HG03025 (cell line): ENCODE results near the gene WNT7B.

Experiments used
- ATAC-seq: cut with Tn5 transposase; IDR thresholded peaks from one replicate; pipeline ENCODE4 v1.9.1; 2021; ENCODE audit warnings: mild to moderate bottlenecking, moderate library complexity; ENCODE audit not compliant: unreplicated experiment, low FRiP score

Gene WNT7B

DNA sequence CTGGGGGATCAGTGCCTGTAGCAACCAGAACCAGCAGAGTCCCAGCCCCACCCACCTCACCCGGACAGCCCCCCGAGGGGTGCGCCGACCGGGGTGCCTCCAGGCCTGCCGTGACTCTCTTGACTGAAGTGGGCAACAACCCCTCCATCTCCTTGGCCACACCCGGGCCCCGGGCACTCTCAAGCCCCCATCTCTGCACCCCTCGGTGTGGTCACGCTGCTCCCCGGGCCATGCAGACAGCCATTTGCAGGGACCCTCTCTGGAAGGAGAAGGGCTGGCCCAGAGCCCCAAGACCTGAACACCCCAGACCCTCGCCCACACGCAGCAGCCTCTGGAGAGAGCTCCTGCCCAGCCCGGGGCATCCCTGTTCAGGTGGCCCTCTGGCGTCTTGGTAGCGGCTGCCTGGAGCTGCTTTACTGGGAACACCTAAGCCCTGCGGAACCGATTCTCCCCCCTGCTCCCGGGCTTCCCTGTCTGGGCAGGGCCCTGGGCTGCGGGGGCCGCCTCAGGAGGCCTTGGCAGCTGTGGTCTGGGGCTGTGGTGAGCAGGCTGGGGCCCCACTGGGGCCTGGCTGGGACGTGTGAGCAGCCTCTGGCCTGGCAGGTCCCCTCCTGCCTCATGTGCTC, 84.9 kb downstream of the WNT7B start:
- ATAC-seq: no peak

DNA sequence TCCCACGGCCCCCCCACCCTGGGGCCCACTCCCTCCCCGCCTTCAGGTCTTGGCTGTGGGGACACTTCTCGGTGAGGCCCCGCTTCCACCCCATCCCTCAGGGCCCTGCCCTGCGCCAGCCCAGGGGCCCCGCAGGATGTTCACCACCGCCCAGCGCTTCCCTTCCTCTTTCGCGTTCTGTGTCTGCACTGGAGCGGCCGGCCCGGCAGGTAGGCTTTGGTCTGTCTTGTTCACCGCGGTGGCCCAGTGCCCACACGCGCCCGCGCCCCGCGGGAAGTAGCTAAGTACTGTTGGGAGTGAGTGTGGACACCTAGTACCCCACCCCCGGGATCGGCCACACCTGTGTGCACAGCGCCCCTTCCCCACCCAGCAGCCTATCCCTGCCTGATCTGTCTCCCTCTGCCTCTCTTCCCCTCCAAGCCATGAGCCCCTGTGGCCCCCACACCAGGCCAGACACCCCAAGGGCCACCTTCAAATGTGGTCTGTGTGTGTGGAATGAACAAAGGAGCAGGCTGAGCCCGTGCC, 85.4 kb downstream of the WNT7B start:
- ATAC-seq: no peak

DNA sequence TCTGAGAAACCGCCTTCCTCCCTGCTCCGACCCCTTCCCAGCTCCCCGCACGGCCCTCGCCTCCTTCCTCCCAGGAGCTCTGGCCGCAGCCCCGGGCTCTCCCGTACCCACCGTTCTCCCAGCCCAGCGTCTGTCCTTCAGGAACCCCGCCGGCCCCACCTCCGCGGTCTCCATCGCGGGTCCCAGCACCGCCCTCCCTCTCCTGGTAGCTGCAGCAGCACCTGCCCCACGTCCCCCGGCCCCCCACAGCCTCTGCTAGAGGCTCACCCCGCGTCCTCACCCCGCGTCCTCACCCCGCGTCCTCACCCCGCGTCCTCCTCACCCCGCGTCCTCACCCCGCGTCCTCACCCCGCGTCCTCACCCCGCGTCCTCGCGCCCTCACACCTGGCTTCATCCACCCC, 85.9 kb downstream of the WNT7B start:
- ATAC-seq: no peak

- no peak for ATAC-seq
Observed at GRCh38 chr22:45890351-45890635, 86.7 kb downstream of the WNT7B start.

DNA sequence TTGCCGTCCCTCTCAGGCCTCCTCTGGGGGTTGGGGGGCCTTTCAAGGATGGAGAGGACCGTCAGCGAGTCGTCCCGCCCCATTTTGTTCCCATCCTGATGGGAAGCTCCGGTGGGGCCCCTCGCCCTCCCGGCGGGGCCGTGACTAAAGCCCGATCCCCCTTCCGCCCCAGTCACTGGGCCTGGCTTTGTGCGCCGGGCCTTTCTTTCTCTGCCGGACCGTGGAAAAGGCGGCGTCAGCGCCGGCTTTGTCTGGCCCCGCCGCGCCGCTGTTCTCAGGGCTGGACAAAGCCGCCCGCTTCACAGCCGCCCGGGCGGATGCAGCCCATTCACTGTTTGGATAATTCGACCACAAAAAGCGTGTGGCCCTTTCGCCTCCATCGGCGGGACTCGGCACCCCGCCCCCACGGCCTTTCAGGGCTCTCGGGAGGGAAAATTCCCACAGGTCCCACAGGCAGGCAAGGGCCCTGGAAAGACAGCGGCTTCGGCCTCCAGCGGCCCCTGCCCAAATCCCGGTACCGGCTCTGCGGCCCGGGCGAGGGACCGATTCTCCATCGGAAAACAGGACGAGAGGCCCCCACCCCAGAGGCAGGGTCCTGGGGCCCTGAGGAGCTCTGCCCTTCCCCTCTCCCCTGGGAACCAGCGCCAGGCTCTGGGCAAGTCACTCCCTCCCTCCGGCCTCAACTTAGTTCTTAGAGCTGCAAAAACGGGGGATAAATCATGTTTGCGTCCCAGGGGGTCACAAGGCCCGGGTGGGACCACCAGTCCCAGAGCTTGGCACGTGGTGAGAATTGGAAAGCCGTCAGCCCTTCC, 87.2 kb downstream of the WNT7B start:
- ATAC-seq: no peak

DNA sequence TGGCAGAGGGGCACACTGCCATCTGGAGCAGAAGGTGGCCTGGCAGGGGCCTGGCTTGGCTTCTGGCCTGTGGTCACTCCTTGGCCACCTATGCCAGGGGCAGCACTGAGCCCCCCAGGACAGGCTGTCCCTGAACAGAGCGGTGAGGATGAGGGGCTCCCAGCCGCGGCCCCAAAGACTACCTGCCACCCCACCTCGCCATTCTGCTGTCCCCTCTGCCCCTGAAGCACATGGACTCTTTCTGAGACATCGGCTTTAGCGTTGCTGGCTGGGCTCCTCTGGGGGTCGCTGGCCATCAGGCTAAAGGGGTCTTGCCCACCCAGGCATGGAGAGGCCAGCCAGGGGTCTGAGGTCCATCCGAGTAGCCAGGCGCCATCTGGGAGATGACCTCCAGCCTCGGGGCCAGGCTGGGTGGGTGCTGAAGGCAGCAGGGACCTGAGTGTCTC, 87.8 kb downstream of the WNT7B start:
- no peak for ATAC-seq

DNA sequence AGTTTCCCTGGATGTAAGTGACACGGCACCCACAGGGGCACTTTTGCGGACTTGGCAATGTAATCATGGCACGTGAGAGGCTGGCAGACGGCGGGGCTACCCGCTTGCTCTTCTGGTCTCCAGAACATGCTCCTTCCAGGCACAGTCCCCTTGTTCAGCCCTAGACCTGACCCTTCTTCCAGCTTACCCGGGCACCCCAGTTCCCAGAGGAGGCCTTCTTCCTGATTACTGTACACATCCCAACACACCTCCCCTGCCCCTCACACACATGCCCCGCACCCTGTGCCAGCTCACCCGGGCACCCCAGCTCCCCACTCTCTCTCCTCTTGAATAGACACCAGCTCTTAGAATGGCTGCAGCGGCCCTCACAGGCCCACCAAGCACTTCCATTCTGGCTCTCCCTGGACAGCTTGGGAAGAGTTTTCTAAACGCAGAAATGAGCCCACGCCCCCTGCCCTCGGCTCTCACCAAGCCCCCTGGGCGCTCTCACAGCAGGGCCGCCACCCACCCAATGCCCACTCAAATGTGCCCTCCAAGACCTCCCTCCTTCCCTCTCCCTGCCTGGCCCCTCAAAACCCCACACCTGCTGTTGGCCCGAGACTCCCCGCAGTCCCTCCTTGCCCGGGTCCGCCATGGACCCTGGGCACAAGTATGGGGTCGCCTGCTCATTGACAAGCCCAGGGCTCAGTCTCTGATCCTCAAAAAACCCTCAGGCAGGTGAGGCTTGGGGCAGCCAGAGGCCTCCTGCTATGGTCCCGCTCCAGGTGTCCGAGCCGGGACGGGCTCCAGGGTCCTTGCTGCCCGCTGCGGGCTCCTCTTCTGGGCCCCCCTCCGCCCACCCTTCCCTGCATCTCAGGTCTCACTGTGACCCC, 88.5 kb downstream of the WNT7B start:
- ATAC-seq: no peak

DNA sequence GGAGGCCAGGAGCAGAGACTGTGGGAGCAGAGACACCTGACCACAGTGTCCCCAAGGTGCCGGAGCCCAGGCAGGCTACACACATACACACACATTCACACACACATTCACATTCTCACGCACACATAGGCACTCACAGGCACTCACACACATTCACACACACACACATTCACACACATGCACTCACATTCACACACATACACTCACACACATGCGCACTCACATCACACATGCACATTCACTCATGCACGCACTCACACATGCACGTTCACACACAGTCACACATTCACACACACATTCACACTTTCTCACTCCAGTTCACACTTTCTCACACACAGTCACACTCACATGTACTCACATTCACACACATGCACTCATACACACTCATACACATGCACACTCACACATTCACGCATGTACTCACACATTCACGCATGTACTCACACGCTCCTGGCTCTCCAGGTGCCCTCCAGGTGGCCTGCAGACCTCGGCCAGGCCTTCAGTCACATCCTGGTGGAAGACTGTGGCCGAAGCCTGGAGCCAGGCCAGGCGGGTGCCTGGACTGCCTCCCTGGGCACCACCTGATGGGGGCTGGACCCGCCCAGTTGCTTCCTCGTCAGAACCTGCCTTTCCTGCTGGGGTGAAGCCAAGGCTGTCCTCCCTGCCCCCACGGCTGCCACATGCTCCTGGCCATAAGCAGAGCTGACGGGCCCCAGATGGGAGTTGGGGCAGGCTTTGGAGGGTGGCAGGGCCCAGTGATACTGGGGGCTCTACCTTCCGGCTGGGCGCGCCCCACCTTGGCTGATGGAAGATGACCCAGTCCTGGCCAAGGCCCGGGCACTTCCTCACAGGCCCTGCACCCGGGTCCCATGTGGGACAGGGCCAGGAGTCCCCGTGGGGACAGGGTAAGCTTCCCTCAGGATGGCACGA, 89.5 kb downstream of the WNT7B start:
- no peak for ATAC-seq

- no peak for ATAC-seq
Observed at GRCh38 chr22:45886540-45886939, 90.4 kb downstream of the WNT7B start.

DNA sequence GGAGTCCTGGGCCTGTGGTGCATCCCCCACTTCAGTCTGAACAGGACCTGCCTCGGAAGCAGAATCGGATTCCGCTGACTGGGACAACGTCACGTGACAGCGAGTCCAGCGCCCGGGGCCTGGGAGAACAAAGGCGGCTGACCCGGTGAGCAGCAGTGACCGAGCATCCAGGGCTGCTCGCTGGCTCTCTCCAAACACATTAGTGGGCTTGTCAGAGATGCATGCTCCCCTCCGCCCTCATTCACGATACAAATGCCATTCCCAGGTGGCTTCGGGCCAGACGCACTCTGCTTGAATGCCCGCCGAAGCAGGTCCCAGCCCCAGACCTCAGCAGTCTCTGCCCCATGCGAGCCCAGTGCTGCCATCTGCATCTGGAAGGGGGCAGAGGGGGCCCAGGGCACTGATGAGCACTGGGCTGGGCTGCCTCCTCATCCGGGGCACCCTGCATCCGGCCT, 91.0 kb downstream of the WNT7B start:
- no peak for ATAC-seq

DNA sequence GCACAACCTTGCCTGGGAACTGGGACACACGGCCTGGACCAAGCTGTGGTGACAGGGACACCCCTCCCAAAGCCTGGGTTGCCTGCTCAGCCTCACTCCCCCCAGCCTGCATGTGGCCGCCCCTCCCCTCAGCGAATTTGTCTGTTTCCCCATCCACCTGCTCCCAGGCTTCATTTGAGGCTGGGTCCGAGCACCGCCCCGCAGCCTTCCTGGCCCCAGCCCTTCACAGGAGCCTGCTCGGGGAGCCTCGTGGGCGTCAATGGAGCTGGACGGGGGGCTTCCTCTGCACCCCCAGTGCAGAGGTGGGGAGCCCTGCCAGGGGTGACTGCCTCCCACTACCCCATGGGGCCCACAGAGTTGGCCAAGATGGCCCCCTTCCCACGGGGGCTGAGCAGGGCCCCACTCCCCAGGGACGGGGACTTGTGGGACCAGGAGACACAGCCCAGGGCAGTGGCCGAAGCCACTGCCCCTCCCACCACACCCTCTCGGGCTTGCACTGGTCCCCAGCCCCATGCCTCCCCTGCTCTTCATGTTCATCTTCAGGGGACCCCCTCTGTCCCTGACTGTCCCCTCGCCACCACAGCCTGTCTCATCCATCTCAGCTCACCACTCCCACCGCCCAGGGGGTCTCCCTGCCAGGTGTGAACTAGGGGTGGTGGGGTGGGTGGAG, 91.7 kb downstream of the WNT7B start:
- no peak for ATAC-seq

DNA sequence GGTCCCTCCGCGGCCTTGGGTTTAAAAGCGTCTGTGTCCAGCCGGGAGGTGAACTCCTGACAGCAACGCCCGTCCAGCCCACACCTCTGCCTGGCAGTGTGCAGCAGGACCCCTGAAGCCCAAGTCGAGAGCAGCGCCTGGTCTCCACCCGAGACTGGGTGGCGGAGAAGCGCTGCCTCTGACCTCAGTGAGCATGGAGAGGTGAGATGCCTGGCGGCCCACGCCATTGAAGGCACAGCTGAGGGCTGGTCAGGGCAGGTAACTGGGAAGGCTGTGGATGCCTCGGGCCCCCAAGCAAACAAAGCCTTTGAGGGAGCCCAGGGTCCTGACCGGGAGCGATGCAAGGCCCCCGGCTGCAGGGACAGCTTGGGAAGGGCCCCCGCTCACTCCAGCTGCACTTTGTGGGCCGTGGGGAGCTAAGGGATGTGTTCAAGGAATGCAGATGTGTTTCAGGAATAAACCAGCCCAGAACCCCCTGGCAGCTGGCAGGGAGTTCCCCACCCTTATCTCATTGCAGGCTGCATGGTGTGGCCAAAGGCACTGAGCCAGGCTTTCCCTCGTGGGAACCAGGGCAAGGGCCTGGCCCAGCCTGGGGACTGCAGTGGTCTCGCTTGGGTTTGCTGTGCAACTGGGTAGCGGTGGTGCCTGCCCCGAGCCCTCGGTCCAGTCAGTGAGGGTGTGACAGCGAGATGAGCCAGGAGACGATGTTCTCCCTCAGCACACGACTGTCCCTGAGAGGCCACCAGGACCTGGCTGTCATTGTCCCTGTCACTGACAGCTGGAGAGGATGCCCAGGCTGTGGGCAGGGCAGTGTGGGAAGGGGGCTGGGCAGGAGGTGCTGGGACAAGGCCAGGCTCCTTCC, 92.5 kb downstream of the WNT7B start:
- ATAC-seq: no peak

DNA sequence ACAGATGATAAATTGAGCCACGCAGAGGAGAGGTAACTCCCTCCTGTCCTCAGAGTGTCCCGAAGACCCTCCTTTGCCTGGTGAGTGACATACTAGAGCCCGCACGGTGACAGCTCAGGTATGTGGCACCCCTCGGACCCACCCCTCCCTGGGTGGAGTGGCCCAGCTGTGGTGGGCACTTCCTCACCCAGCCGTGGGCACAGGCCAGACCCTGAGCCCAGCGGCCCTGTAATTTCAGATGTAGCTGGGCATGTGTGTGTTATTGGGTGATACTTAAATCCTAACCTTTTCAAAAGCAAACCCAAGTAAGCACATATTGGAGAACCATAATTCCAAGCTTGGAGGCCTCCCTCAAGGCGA, 93.2 kb downstream of the WNT7B start:
- ATAC-seq: no peak

DNA sequence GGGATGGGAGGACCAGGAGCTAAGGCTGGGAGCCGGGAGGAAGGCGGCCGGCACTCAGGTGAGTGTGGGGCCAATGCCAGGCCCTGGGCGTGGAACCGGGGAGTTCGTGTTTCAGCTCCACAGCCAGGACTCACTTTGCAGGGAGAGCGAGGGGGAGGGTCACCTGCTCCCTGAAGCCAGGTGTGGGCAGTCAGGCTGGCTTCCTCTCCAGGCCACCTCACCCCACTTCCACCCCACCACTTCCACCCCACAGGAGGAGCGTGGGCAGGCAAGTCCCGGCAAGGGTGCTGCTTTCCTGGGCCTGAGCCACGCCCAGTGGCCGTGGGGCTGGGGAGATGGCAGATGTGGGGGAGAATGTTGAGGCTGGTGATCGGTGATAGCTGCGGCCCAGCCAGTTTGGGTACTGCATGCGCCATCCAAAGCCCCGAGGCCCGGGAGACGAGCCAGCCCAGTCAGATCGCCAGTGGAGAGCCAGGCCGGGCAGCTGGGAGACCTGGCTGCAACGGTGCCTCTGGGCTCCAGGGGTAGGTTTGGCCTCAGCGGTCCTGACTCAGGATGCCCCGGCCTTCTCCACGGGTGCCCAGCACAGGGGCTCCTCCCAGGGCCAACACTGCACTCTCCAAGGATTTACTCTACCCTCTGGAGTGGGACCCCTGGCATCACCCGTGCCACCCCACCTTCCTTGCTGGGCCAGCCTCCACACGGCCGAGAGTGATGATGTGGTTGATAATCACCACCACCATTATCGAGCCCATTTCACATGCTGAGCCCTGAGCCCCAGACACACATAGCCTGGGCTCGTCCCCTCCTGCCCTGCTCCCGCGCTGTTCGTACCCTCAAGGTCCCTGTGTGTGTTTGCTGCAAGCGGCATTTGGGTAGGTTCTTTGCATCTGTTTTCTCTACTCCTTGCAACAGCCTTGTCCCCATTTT, 93.8 kb downstream of the WNT7B start:
- ATAC-seq: no peak

DNA sequence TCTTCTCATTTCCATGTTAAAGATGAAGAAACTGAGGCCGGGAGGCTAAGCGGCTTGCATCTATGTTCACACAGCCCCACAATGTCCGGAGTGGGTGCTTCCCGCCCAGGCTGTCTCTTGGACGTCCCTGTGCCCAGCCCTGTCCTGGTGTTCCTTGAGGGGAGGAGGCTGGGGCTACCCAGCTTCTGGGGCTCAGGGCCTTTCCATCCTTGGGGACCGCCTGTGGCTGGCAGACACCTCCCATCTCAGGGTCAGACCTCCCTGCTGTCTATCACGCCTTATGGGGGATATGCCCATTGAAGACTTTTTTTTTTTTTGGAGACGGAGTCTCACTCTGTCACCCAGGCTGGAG, 95.5 kb downstream of the WNT7B start:
- no peak for ATAC-seq

DNA sequence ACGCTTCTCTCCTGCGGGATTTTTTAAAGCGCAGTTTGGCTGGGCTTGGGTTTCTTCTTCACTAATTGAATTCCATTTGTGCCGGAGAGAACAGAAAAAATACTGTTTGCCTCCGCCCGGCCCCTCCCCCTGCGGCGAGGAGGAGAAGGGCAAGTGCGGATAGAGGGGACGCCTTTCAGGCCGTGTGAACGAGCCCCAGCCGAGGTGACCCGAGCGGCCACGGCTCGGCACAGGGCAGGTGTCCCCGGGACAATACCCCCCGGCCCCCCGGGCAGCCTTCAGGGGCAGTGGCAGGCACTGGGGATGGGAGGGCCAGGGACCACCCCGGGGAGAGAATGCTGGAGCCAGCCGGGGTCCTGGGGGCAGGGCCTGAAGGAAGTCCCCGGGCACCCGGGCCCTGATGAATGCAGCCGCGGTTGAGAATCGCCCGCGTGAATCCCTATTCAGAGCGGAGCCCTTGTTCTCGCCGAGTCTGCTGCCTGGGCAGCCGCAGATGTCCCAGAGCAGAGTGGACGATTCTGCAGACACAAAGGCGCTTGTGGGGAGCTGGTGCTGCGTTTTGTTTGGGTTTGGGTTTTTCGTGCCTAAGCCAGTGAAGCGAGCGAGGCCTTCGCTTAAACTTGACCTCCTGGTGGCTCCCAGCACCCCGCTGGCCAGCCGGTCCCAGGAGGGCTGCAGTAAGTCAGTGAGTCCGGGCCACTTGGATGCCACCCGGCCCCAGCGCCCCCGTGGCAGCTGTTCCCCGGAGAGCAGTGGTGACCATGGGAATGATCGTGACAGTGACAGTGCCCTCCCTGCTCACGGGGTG, 96.0 kb downstream of the WNT7B start:
- ATAC-seq: no peak
